ENCODE data around the gene FZD7.

DNA sequence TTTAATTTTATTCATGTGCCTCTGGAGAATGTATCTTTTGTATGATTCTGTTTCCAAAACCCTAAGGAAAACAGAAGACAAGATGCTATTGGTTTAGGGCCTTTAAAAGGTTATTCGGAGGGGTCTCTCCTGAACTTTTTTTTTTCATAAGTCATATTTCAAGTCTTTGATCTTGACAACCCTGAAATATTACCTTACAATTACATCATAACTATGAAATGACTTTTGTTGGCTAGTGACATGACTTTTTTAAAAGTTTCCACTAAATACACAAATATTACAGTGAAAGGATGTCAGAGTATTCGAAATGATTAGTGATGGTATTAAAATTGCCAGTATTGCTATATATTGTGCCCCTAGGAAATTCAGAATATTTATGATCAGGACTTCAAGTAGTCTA, 31.8 kb upstream of the FZD7 start:
- TF ChIP-seq POLR2A (IDR thresholded peaks at IDR 0.05; ENCODE audit: low read length) (no peak), GATA1 (IDR thresholded peaks at IDR 0.05; ENCODE audit: low read depth, low read length) (no peak)

Data from erythroblast (primary cell).